HG02798 (cell line): Measurements from ENCODE around the gene ZMIZ1.

Source experiments
- ATAC-seq: cut with Tn5 transposase; IDR thresholded peaks from one replicate; pipeline ENCODE4 v1.9.1; 2021; ENCODE audit warnings: mild to moderate bottlenecking; ENCODE audit not compliant: unreplicated experiment, poor library complexity

ZMIZ1 gene

DNA sequence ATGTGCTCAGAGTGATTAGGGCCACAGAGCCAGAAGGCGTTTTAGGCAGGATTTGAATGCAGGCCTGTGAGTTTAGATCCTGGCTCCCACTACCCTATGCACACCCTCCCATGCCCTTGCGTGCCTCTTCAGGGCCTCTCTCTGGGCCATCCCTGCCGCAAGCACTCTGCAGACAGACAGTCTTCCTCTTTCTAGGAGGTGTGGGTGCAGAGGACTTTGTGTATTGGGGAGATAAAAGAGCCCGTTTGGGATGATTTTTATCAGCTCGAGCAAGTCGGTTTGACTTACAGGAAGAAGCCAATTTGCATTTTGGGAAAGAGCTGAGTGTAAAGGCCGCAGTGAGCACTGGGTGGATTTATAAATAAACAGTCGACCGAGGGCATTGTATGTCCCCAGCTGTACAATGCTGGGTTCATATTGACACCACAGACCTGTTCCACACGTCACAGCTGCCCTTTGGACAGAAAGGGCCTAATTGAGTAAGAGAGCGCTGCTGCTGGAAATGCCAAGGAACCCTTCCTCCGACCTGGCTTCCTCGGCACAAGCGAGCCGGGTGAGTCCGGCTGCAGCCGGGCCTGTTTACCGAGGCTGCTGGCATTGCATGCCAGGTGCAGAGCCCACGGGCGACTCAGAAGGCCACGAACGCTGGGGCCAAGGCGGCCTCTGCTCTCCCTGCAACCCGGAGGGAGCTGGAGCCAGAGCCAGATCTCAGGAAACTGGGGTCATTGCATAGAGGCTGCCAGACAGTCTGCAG, 25.1 kb downstream of the ZMIZ1 start:
- ATAC-seq = no peak

DNA sequence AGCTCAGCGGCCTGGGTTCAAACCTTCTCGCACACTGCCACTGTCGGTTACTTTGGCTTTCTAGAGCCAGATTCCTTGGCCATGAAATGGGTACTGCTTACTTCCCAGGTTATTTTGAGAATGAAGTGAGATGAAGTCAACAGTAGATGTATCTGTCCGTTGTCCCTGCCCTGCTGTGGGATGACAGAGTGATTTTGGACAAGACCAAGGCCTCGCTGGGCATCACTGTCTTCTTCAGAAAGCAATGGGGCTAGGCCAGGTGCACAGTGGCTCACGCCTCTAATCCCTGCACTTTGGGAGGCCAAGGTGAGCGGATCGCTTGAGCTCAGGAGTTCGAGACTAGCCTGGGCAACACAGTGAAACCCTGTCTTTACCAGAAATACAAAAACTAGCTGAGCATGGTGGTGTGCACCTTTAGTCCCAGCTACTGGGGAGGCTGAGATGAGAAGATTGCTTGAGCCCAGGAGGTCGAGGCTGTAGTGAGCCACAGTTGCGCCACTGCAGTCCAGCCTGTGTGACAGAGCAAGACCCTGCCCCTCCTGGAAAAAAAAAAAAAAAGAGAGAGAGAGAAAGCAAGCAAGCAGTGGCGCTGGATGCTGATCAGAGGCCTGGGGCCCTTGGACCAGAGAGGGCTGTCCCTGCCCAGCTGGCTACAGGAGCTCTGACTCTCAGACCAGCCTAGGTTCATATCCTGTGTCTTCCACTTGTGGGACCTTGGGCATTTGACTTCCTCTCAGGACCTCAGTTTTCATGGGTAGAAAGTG, 25.8 kb downstream of the ZMIZ1 start:
- ATAC-seq = no peak

DNA sequence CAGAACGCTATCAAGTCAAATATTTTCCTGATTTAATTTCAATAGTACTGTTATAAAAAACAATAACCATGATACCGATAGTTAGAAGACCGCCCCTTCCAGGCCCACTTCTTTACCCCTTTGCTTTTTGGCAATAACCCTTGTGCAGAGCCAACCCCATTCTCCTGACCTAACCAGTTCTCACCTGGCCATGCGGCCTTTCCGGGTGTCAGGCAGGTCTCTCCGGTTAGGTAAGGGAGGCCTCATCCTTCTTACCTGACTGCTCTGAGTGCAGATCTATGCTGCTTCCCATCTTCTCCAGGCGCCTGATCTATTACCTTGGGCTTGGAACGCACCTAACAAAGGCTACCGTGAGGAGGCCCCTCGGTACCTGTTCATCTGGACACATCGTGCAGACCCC, 26.6 kb downstream of the ZMIZ1 start:
- ATAC-seq = no peak

DNA sequence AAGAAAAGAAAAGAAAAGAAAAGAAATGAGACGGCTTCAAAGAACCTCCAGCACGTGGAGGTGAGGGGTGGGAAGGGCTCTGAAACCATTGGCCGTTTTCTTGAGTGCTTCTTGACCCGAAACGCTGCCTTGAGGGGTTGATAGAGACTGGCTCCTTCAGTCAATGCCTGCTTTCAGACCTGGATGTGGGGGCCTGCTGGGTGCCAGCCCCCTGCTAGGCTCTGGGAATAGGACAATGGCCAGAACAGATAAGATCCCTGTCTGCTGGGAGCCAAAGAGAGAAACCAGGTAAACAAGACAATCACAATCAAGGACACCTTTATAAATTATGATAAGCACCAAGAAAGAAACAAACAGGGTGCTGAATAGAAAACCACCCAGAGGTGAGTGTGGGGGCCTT, 27.7 kb downstream of the ZMIZ1 start:
- no peak for ATAC-seq

- ATAC-seq = no peak
Observed at GRCh38 chr10:79097021-79097872, 28.5 kb downstream of the ZMIZ1 start.

- ATAC-seq = no peak
Observed at GRCh38 chr10:79098061-79098460, 29.3 kb downstream of the ZMIZ1 start.

DNA sequence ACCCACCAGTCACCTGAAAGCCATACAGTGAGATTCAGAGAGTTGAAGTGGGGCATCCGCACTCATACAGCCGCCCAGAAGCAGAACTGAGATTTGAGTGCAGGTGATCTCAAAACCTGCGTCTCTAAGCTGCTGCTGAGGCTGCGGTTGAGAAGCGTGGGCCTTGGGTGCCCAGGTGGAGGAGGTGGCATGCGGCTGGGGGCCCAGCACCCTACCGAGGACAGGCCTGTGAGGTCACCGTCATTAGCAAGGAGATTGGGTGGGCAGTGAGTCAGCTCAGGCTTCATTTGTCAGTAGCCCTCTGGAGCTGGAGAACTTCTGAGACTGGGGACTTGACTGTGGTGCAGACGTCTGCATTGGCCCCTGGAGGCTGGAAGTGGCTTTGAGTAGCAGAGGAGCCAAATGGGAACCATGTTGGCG, 29.8 kb downstream of the ZMIZ1 start:
- peak; percentile 84 for ATAC-seq

- no peak for ATAC-seq
Observed at GRCh38 chr10:79099898-79100448, 31.2 kb downstream of the ZMIZ1 start.

DNA sequence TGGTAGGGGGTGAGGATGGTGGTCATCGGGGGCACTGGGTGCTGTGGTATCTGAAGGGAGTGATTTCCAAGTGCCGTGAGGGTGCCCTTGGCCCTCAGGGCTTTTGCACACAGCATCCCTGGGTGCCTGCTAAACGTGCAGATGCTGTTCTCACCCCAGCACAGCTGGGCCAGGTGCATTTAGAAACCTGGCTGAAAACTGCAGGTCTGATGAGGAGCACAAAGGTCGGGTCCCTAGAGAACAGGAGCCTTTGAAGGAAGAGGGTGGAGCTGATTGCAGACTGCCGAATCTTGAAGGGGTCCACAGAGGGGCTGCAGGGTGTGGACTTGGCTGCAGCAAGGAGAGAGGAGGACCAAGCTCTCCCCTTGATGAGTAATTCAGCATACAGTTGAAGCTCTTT, 32.0 kb downstream of the ZMIZ1 start:
- no peak for ATAC-seq

DNA sequence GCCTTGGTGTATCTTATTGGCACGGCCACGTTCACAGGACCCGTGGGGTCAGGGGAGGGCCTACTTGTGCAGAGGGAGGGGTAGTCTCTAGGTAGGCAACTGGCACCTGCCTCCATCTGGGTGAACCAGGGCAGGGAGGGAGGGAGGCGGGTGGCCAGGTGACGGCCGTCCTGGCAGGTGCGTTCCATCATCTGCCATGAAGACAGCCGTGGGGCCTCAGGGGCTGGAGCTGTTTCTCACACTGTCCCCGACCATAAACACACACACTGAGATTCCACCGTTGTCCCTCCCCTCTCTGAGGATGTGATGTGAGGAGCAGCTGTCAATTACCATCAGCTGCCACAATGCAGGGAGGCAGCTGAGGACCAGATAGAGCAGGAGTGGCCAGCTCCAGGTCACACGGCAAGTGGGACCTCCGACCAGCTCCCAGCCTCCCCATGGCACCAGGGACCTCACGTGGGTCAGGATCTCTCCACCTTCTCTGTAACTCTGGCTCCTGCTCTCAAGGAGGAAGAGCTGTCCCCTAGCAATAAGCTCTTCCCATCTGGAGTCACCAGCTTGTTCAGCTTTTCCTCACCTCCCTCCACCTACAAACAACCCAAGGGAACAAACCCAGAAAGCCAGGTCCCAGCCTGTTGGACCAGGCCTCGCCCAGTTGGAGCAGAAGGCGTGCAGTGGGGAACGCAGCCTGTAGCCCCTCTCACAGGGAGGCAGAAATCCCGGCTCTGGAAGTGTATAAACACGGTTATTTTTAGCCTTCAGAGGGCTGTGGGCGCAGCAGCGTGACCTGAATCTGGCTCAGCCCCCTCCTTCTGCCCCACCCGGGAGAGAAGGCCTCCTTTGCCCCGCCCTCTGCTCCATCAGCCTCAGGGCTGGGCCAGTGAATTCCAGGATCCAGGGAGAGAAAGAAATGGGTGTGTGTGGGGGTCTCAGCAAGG, 33.1 kb downstream of the ZMIZ1 start:
- no peak for ATAC-seq

DNA sequence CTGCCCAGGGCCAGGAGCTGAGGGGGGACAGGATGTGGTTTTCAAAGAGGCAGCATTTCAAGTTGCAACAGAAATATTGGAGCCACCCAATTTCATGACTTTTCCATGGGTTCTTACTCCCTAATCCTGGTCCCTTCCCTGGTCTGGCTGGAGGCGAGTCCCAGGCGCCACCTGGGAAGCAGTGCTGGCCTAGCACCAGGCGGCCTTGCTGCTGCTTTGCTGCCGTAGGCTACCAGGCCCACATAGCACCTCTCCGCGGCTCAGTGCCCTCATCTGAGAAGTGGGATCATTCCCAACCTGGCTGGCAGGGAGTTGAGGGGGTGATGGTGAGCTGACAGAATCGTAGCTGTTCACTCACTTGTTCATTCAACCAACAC, 33.7 kb downstream of the ZMIZ1 start:
- ATAC-seq = no peak

DNA sequence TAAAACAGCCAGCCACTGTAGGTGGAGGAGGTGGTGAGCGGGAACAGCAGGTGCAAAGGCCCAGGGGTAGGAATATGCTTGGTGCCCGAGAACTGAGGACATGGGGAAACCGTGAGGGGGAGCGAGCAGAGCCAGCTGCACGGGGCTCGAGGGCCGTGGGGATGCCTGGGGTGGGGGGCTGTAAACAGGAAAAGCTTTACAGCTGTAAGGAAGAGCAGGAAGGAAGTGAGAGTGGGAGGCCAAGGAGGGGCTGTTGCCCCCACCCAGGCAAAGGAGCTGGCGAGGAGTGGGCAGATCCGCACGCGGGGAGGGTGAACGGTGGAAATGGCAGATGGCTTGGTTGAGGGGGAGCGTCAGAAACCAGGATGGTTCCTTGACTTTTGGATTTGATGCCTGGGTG, 34.4 kb downstream of the ZMIZ1 start:
- ATAC-seq = no peak

DNA sequence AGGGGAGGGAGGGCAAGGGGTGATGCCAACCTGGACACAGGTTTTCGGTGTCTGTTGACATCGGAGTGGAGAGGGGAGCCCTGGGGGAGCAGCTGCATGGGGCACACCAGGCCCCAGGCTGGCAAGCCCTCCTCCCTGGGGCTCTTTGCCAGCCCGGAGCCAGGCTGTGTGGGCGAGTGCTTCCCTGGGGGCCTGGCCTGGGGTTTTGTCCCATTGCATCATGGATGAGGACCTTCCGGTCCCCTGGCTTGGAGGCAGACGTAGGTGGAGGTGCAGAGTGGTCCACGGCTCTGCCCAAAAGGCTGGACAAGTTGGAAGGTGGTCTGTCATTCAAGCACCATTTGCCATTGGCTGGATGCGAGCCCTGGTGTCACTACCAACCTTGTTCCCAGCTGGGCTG, 34.8 kb downstream of the ZMIZ1 start:
- no peak for ATAC-seq

GRCh38 chr10:79105150-79105739, 36.5 kb downstream of the ZMIZ1 start:
- ATAC-seq = no peak

GRCh38 chr10:79105818-79106217, 37.1 kb downstream of the ZMIZ1 start:
- ATAC-seq = no peak

DNA sequence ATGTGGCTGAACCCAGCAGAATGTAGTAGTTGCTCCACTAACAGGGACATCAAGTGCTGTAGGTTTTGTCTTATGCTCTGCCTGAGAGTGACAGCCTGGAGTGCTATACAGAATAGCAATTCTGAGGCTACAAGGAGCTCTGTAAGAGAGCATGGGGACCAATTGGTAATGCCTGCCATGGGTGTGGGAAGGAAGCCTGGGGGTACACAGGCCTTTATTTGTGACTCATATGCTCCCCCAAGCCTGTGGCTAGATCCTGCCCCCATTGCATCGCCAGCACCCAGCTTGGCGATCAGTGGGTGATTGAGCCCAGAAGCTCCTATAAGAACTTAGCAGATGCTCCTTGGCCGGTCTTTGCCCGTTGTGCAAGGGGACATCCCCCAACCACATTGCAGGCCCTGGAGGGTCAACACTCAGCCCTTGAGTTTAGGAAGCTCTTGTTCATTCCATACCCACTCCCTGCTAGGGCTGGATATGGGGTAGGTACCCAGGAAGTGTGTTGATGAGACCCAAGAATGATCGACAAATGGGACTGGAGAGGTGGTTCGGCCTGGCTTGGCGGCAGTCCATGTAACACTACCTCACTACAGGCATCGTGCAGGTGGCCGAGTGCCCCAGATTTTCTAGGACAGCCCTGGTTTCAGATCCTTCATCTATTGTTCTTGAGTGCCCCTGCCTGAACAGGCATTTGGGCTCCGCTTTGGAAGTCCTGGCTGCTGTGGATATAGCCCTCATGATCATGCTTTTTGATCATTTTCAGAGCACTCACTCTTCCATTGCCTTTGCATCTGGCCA, 37.7 kb downstream of the ZMIZ1 start:
- no peak for ATAC-seq

DNA sequence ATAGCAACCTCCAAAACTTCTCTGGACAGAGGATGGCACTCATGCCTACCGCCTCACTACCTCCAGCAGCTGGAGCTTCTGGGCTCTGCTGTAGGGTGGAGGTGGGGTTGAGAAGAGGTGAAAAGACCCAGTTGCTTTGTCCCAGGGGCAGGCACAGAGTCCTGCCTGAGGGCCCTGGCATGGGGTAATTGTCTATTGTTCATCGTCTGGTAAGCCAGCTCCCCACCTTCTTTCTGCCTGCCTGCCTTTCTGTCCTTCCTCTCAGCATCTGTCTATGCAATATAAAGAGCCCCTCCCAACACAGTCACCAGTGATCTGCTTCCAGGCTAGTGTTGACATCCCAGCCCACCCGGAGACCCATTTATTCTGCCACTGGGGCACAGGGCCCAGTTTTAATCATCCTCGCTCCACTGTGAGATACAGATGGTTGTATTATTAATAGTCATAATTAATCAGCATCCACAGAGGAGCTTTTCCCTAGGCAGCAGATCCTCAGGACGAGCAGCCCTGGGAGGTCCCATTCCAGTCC, 39.0 kb downstream of the ZMIZ1 start:
- no peak for ATAC-seq

DNA sequence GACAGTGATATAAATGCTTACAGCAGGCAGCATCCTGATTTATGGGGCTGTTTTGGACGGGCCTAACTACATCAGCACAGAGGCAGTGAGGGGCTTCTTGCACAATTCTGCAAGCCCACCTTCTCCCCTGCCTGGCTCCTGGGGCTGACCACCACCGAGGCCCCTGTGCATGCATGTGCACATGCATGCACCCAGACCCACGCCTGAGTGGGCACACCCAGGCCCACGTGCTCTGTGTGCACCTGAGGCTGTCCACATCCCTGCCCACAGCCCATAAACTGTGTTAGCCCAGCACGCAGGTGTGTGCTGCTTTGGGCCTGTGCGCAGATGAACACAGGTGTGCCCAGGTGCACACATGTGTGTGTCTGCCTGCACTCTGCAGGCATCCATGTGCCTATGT, 40.0 kb downstream of the ZMIZ1 start:
- ATAC-seq = no peak
